ENCODE results near the gene ACSL1.

ACSL1 gene

DNA sequence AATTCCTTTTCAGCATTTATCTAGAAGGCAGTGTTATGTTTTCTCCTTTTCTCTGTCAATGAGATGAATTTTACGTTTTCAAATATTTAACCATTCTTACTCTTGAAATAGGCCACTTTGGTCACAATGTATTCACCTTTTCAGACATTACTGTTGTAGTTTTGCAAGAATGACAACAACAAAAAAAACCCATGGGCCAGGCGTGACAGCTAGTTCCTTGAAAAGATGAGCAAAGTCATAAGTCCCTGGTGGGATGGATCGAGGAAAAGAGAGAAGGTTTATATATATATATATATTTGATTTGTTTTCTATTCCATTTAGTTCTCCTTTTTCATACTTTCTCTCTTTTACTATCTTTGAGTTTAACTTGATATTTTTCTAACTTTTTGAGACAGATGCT lies 38.1 kb upstream of the ACSL1 start:
- no peak for TF ChIP-seq TAF1 (IDR thresholded peaks at IDR 0.05; ENCODE audit: borderline replicate concordance, insufficient read depth, low read length)
- no peak for TF ChIP-seq REST (IDR thresholded peaks at IDR 0.05; ENCODE audit: insufficient read depth in 1 of 2, low read depth in 2 of 2, low read length in 2 of 2)
- TF ChIP-seq SIN3A (IDR thresholded peaks at IDR 0.05; ENCODE audit: borderline replicate concordance, insufficient read depth, low read length), result no peak
- no peak for TF ChIP-seq POLR2AphosphoS5 (IDR thresholded peaks at IDR 0.05; ENCODE audit: low read depth, low read length)
- no peak for TF ChIP-seq FOXP2 (optimal IDR thresholded peaks at IDR 0.05; ENCODE audit: borderline replicate concordance, extremely low read depth, extremely low read length, insufficient read depth)

DNA sequence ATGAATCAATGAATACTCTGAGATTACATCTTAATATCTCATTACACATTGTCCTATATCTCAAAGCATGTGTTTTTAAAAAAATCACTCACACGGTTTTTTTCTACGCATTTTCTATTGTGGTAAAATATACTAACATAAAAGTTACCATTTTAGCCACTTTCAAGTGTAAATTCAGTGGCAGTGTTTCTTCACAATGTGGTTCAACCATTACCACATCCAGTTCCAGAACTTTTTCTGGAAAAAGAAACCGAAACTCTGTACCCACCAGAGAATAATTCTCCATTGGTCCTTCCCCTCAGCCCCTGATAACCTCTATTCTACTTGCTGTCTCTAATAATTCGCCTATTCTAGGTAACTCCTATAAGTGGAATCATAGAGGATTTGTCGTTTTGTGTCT lies 35.3 kb upstream of the ACSL1 start:
- TF ChIP-seq REST (IDR thresholded peaks at IDR 0.05; ENCODE audit: insufficient read depth in 1 of 2, low read depth in 2 of 2, low read length in 2 of 2) (no peak), TAF1 (IDR thresholded peaks at IDR 0.05; ENCODE audit: borderline replicate concordance, insufficient read depth, low read length) (no peak), SIN3A (IDR thresholded peaks at IDR 0.05; ENCODE audit: borderline replicate concordance, insufficient read depth, low read length) (no peak), FOXP2 (optimal IDR thresholded peaks at IDR 0.05; ENCODE audit: borderline replicate concordance, extremely low read depth, extremely low read length, insufficient read depth) (no peak), POLR2AphosphoS5 (IDR thresholded peaks at IDR 0.05; ENCODE audit: low read depth, low read length) (no peak)

GRCh38 chr4:184860018-184860779 lies 34.4 kb upstream of the ACSL1 start:
- TF ChIP-seq REST (IDR thresholded peaks at IDR 0.05; ENCODE audit: insufficient read depth in 1 of 2, low read depth in 2 of 2, low read length in 2 of 2), result no peak
- TF ChIP-seq SIN3A (IDR thresholded peaks at IDR 0.05; ENCODE audit: borderline replicate concordance, insufficient read depth, low read length), result no peak
- no peak for TF ChIP-seq FOXP2 (optimal IDR thresholded peaks at IDR 0.05; ENCODE audit: borderline replicate concordance, extremely low read depth, extremely low read length, insufficient read depth)

DNA sequence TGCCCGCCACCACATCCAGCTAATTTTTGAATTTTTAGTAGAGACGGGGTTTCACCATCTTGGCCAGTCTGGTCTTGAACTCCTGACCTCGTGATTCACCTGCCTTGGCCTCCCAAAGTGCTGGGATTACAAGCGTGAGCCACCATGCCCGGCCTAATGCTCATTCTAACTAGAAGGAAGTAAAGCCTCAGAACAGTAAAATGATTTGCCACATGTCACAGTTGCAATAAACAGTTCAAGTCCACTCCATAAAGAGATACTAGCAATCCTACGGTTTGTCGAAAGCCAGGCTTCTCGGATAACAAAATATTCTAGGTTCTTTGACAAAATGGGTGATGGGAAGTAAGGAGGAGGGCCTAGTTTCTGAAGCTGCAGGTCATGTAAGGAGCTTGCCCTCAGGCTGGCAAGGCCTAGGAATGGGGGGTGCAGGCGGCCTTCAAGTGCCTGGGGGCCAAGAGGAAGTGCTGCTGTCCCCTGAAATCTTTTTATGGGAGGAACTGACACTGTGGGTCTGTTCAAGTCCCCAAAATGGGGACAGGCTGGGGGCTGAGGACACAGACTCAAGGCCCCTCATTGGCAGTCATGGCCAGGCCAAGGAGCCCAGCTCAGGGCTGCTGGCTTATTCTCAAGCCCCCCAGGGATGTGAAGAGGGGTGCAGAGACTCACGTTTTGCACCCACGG lies 31.8 kb upstream of the ACSL1 start:
- TF ChIP-seq REST (IDR thresholded peaks at IDR 0.05; ENCODE audit: insufficient read depth in 1 of 2, low read depth in 2 of 2, low read length in 2 of 2), result no peak
- TF ChIP-seq TAF1 (IDR thresholded peaks at IDR 0.05; ENCODE audit: borderline replicate concordance, insufficient read depth, low read length), result no peak
- TF ChIP-seq SIN3A (IDR thresholded peaks at IDR 0.05; ENCODE audit: borderline replicate concordance, insufficient read depth, low read length), result no peak
- no peak for TF ChIP-seq POLR2AphosphoS5 (IDR thresholded peaks at IDR 0.05; ENCODE audit: low read depth, low read length)
- no peak for TF ChIP-seq FOXP2 (optimal IDR thresholded peaks at IDR 0.05; ENCODE audit: borderline replicate concordance, extremely low read depth, extremely low read length, insufficient read depth)
